HEK293 (cell line): ENCODE data around the gene PLXNA2.

Source experiments
- CTCF ChIA-PET: fragments of 350-600 bp; formaldehyde crosslinking; extraction: SDS; loops from one replicate; lab custom pipeline; 2021; ENCODE audit warnings: antibody characterized with exemption; lab: Yijun Ruan, JAX
- POLR2A ChIA-PET: fragments of 300-600 bp; formaldehyde crosslinking; extraction: SDS; loops from one replicate; lab custom pipeline; 2020; ENCODE audit warnings: antibody characterized with exemption, inconsistent platforms; lab: Yijun Ruan, JAX
- H3K27ac ChIP-seq: fragments of 200-500 bp; sonication (Bioruptor generic); 2 replicates; pipeline ENCODE4 v1.5.1; 2014; ENCODE audit warnings: low read depth, low read length, control low read depth, inconsistent platforms; ENCODE audit errors: extremely low read depth
- H3K36me3 ChIP-seq, 2 experiments: fragments of 200-500 bp in 1 of 2; sonication (Bioruptor generic) in 1 of 2; 1 replicate in 1 of 2; 2 replicates in 1 of 2; pipeline ENCODE4 v1.5.1; 2014 to 2017; ENCODE audit warnings: inconsistent platforms in 2 of 2, low read length in 2 of 2; ENCODE audit not compliant: control insufficient read depth in 2 of 2, insufficient read depth in 1 of 2
- H3K4me1 ChIP-seq: fragments of 200-500 bp; sonication (Bioruptor generic); 2 replicates; pipeline ENCODE4 v1.5.1; 2014; ENCODE audit warnings: mild to moderate bottlenecking, low read length, inconsistent platforms; ENCODE audit not compliant: control insufficient read depth, insufficient read depth
- H3K4me3 ChIP-seq: 2 replicates; pipeline ENCODE4 v1.5.1; 2011; ENCODE audit warnings: low read depth, mild to moderate bottlenecking, control low read depth, low read length, moderate library complexity
- H3K9me3 ChIP-seq: fragments of 200-500 bp; sonication (Bioruptor generic); 2 replicates; pipeline ENCODE4 v1.5.1; 2014; ENCODE audit warnings: low read depth, low read length, inconsistent platforms; ENCODE audit not compliant: control insufficient read depth, insufficient read depth
- AEBP2 ChIP-seq: fragments of 450-650 bp; formaldehyde crosslinking; IDR thresholded peaks from 2 replicates; pipeline ENCODE4 v1.5.1; 2016; ENCODE audit warnings: missing biosample characterization, missing genetic modification characterization, borderline replicate concordance
- WT1 ChIP-seq: fragments of 450-650 bp; formaldehyde crosslinking; IDR thresholded peaks from 2 replicates; pipeline ENCODE4 v1.5.1; 2016; ENCODE audit warnings: missing biosample characterization, missing genetic modification characterization
- ZNF155 ChIP-seq: fragments of 450-650 bp; formaldehyde crosslinking; IDR thresholded peaks from 2 replicates; pipeline ENCODE4 v1.5.1; 2016; ENCODE audit warnings: missing biosample characterization, missing genetic modification characterization
- ZNF157 ChIP-seq: fragments of 450-650 bp; formaldehyde crosslinking; IDR thresholded peaks from 2 replicates; pipeline ENCODE4 v1.5.1; 2016; ENCODE audit warnings: missing biosample characterization, missing genetic modification characterization
- ZNF292 ChIP-seq: fragments of 450-650 bp; formaldehyde crosslinking; IDR thresholded peaks from 2 replicates; pipeline ENCODE4 v1.5.1; 2016; ENCODE audit warnings: low read depth, missing biosample characterization, missing genetic modification characterization, borderline replicate concordance
- ZNF341 ChIP-seq: fragments of 450-650 bp; formaldehyde crosslinking; IDR thresholded peaks from 2 replicates; pipeline ENCODE4; 2016; ENCODE audit warnings: low read depth, missing biosample characterization, missing genetic modification characterization
- ZNF48 ChIP-seq: fragments of 450-650 bp; formaldehyde crosslinking; IDR thresholded peaks from 2 replicates; pipeline ENCODE4 v1.5.1; 2016; ENCODE audit warnings: missing biosample characterization, missing genetic modification characterization
- ZNF555 ChIP-seq: fragments of 450-650 bp; formaldehyde crosslinking; conservative IDR thresholded peaks from 2 replicates; pipeline ENCODE4 v1.5.1; 2017; ENCODE audit warnings: missing biosample characterization, mild to moderate bottlenecking, missing genetic modification characterization, inconsistent platforms
- ZNF600 ChIP-seq: fragments of 450-650 bp; formaldehyde crosslinking; IDR thresholded peaks from 2 replicates; pipeline ENCODE4 v1.5.1; 2016; ENCODE audit warnings: missing biosample characterization, missing genetic modification characterization
- ZNF677 ChIP-seq: fragments of 450-650 bp; IDR thresholded peaks from 2 replicates; pipeline ENCODE4 v1.5.0; 2018; ENCODE audit warnings: missing biosample characterization, mild to moderate bottlenecking, missing genetic modification characterization, moderate library complexity
- ZNF777 ChIP-seq: fragments of 450-650 bp; formaldehyde crosslinking; IDR thresholded peaks from 2 replicates; pipeline ENCODE4 v1.5.1; 2017; ENCODE audit warnings: missing biosample characterization, missing genetic modification characterization, borderline replicate concordance
- TF ChIP-seq, protein P1 (sequence below): fragments of 450-650 bp; formaldehyde crosslinking; IDR thresholded peaks from 2 replicates; pipeline ENCODE4 v1.5.1; 2016; ENCODE audit warnings: missing biosample characterization, missing genetic modification characterization

The PLXNA2 gene

DNA sequence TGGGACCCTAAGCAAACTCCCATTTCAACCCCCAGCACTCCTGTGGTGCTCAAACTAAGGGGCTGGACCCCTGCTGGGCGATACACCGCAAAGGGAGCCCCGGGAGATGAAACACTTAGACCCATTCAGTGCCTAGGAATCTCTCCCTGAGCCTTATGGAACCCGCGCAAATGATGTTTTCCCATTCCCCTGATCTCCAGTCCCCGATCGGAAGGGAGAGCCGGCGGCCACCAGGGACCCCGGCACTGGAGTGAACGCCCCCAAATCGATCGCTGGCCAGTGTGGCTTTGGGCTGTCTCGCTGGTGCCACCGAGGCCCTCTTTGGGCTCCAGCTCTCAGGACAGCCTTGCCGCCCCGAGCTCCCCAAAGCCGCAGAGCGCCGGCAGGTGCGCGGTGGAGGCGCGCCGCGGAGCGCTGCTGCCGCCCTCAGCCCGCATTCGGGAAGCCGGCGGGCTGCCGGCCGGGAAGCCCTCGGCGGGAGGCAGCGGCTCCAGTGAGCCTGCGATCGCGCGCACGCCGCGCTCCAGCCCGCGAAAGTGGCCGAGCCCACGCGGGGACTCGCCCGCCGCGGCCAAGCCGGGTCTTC lies 1.1 kb downstream of the PLXNA2 start (continued):
- TF ChIP-seq ZNF677 (tag by site-specific recombination) = 0 out of 2 replicates have a peak, but pooled peaks have one; percentile 26

- no peak overlapping the region for H3K4me3 ChIP-seq
- ChIA-PET CTCF (interaction anchor here (0.7 to 14.9 kb wide), 8 partner anchors 10 to 844 kb away, joined by 3 to 175 read pairs (median 10); no protein-coding TSS in a partner anchor), POLR2A (no interaction called here)
- H3K9me3 ChIP-seq = no peaks in the 10 kb centered on the region
- H3K4me1 ChIP-seq = no peaks in the 10 kb centered on the region; the same call in 1 of the 2 replicates
- no peak for TF ChIP-seq ZNF157 (tag by site-specific recombination)
- no peak for TF ChIP-seq ZNF48
- TF ChIP-seq ZNF777 (tag by site-specific recombination) = no peak
- H3K36me3 ChIP-seq = no peaks in the 10 kb centered on the region
- no peak overlapping the region for H3K27ac ChIP-seq
Observed at GRCh38 chr1:208242146-208242545, 2.0 kb downstream of the PLXNA2 start.

GRCh38 chr1:208241512-208241911 lies 2.7 kb downstream of the PLXNA2 start:
- TF ChIP-seq AEBP2 (tag by site-specific recombination) (no peak), ZNF600 (tag by site-specific recombination) (0 out of 2 replicates have a peak, but pooled peaks have one; percentile 24)
- Histone ChIP-seq H3K9me3 (no peaks in the 10 kb centered on the region), H3K36me3 (no peaks in the 10 kb centered on the region), H3K27ac (no peak overlapping the region), H3K4me1 (no peaks in the 10 kb centered on the region; the same call in 1 of the 2 replicates), H3K4me3 (no peak overlapping the region)
- ChIA-PET CTCF (interaction anchor here (0.6 to 14.9 kb wide), 11 partner anchors 10 to 218 kb away, joined by 3 to 175 read pairs (median 4); no protein-coding TSS in a partner anchor), POLR2A (no interaction called here)

- Histone ChIP-seq H3K27ac (no peak overlapping the region), H3K36me3 (no peaks in the 10 kb centered on the region), H3K4me3 (no peak overlapping the region), H3K4me1 (peaks cover 6% of the 10 kb centered on the region; the same call in 1 of the 2 replicates), H3K9me3 (no peaks in the 10 kb centered on the region)
- CTCF ChIA-PET = interaction anchor here (0.6 to 14.9 kb wide), 14 partner anchors 9 to 223 kb away, joined by 3 to 175 read pairs (median 4); no protein-coding TSS in a partner anchor
- TF ChIP-seq ZNF341 (tag by site-specific recombination) (peak; percentile 91), ZNF555 (tag by site-specific recombination) (no peak), ZNF292 (tag by site-specific recombination) (no peak), ZNF155 (tag by site-specific recombination) (no peak), WT1 (tag by site-specific recombination) (peak; percentile 72)
- TF ChIP-seq, protein P1, sequence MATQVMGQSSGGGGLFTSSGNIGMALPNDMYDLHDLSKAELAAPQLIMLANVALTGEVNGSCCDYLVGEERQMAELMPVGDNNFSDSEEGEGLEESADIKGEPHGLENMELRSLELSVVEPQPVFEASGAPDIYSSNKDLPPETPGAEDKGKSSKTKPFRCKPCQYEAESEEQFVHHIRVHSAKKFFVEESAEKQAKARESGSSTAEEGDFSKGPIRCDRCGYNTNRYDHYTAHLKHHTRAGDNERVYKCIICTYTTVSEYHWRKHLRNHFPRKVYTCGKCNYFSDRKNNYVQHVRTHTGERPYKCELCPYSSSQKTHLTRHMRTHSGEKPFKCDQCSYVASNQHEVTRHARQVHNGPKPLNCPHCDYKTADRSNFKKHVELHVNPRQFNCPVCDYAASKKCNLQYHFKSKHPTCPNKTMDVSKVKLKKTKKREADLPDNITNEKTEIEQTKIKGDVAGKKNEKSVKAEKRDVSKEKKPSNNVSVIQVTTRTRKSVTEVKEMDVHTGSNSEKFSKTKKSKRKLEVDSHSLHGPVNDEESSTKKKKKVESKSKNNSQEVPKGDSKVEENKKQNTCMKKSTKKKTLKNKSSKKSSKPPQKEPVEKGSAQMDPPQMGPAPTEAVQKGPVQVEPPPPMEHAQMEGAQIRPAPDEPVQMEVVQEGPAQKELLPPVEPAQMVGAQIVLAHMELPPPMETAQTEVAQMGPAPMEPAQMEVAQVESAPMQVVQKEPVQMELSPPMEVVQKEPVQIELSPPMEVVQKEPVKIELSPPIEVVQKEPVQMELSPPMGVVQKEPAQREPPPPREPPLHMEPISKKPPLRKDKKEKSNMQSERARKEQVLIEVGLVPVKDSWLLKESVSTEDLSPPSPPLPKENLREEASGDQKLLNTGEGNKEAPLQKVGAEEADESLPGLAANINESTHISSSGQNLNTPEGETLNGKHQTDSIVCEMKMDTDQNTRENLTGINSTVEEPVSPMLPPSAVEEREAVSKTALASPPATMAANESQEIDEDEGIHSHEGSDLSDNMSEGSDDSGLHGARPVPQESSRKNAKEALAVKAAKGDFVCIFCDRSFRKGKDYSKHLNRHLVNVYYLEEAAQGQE (tag by site-specific recombination) = no peak
- POLR2A ChIA-PET = no interaction called here
Observed at GRCh38 chr1:208240662-208241355, 3.4 kb downstream of the PLXNA2 start.
